Measurements from ENCODE around the gene PRRX2. TPM values are rescaled to one million over a fixed set of nuclear protein-coding genes. Genes with fewer than 3 reads are reported as not detected.
A peak's percentile ranks its signal among the peaks of the same experiment; 100 is the strongest.

The PRRX2 gene
- total and polyA plus RNA-seq, 2 of the 13 experiments (the other 11 are each of a cell fraction or from before 2014, with no cell fraction given), result 0.05 TPM; not detected in 1

DNA sequence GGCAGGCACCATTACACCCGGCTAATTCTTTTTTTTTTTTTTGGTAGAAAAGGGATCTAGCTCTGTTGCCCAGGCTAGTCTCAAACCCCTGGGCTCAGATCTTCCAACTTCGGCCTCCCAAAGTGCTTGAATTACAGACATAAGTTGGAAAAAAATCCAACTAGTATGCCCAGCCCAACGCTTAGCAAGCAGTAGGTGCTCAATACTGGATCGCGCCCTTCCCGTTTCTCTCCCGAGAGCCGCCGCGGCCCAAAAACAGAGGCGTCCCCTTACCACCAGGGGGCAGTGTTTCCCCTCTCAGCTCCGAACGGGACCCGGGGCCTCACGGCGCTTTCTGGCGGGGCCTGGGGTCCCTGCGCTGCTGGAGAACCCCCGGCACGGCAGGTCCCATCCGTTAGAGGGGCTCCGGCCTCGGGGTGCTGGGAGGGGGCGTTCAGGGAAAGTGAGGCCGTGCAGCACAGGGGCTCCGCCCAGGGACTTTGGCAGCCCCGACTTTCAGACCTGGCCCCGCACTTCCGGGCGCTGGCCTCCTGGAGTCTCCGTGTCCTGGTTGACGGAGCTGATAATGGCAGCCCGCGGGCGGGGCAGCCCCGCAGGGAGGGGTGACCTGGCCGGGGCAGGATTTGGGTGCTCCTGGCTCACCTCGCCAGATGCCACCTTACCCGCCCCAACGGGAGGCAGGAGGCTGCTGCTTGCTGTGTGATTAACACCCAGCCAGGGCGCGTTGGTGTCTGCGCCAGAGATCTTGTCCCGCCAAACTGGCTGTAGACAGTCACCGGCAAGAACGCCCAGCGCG lies 72.2 kb downstream of the PRRX2 start (continued):
- TF ChIP-seq, protein P1, sequence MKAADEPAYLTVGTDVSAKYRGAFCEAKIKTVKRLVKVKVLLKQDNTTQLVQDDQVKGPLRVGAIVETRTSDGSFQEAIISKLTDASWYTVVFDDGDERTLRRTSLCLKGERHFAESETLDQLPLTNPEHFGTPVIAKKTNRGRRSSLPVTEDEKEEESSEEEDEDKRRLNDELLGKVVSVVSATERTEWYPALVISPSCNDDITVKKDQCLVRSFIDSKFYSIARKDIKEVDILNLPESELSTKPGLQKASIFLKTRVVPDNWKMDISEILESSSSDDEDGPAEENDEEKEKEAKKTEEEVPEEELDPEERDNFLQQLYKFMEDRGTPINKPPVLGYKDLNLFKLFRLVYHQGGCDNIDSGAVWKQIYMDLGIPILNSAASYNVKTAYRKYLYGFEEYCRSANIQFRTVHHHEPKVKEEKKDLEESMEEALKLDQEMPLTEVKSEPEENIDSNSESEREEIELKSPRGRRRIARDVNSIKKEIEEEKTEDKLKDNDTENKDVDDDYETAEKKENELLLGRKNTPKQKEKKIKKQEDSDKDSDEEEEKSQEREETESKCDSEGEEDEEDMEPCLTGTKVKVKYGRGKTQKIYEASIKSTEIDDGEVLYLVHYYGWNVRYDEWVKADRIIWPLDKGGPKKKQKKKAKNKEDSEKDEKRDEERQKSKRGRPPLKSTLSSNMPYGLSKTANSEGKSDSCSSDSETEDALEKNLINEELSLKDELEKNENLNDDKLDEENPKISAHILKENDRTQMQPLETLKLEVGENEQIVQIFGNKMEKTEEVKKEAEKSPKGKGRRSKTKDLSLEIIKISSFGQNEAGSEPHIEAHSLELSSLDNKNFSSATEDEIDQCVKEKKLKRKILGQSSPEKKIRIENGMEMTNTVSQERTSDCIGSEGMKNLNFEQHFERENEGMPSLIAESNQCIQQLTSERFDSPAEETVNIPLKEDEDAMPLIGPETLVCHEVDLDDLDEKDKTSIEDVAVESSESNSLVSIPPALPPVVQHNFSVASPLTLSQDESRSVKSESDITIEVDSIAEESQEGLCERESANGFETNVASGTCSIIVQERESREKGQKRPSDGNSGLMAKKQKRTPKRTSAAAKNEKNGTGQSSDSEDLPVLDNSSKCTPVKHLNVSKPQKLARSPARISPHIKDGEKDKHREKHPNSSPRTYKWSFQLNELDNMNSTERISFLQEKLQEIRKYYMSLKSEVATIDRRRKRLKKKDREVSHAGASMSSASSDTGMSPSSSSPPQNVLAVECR (CRISPR knock-in tag; IDR thresholded peaks at IDR 0.05; ENCODE audit: borderline replicate concordance), result peak; percentile 54; the same call in 1 of the 2 replicates
- TF ChIP-seq, protein P2, sequence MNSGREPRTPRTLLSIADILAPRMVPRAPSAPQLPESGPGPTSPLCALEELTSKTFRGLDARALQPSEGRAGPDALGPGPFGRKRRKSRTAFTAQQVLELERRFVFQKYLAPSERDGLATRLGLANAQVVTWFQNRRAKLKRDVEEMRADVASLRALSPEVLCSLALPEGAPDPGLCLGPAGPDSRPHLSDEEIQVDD (CRISPR knock-in tag; IDR thresholded peaks at IDR 0.05; ENCODE audit: borderline replicate concordance), result no peak
- TF ChIP-seq RBM22 (optimal IDR thresholded peaks at IDR 0.05; ENCODE audit: low read length) (no peak), TOPORS (CRISPR knock-in tag; IDR thresholded peaks at IDR 0.05) (no peak), JUNB (CRISPR knock-in tag; IDR thresholded peaks at IDR 0.05; ENCODE audit: borderline replicate concordance) (no peak), RFX3 (CRISPR knock-in tag; IDR thresholded peaks at IDR 0.05) (no peak), CAMTA2 (CRISPR knock-in tag; IDR thresholded peaks at IDR 0.05; ENCODE audit: borderline replicate concordance) (no peak), DNMT1 (CRISPR knock-in tag; IDR thresholded peaks at IDR 0.05) (no peak), RCOR2 (CRISPR knock-in tag; IDR thresholded peaks at IDR 0.05) (no peak), AGO1 (IDR thresholded peaks at IDR 0.05; ENCODE audit: low read depth, low read length, poor library complexity, severe bottlenecking) (peak; percentile 48), DPF2 (CRISPR knock-in tag; IDR thresholded peaks at IDR 0.05; ENCODE audit: borderline replicate concordance, low read depth) (no peak), ZNF678 (CRISPR knock-in tag; IDR thresholded peaks at IDR 0.05) (no peak), ZNF788 (CRISPR knock-in tag; IDR thresholded peaks at IDR 0.05; ENCODE audit: borderline replicate concordance) (no peak), ZNF792 (CRISPR knock-in tag; IDR thresholded peaks at IDR 0.05) (no peak), RAD51 (IDR thresholded peaks at IDR 0.05; ENCODE audit: borderline replicate concordance) (no peak), RBM39 (IDR thresholded peaks at IDR 0.05; ENCODE audit: low read depth, low read length, poor library complexity, severe bottlenecking) (peak; percentile 78)
- TF ChIP-seq, protein P3, sequence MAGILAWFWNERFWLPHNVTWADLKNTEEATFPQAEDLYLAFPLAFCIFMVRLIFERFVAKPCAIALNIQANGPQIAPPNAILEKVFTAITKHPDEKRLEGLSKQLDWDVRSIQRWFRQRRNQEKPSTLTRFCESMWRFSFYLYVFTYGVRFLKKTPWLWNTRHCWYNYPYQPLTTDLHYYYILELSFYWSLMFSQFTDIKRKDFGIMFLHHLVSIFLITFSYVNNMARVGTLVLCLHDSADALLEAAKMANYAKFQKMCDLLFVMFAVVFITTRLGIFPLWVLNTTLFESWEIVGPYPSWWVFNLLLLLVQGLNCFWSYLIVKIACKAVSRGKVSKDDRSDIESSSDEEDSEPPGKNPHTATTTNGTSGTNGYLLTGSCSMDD (CRISPR knock-in tag; IDR thresholded peaks at IDR 0.05), result no peak
- TF ChIP-seq, protein P4, sequence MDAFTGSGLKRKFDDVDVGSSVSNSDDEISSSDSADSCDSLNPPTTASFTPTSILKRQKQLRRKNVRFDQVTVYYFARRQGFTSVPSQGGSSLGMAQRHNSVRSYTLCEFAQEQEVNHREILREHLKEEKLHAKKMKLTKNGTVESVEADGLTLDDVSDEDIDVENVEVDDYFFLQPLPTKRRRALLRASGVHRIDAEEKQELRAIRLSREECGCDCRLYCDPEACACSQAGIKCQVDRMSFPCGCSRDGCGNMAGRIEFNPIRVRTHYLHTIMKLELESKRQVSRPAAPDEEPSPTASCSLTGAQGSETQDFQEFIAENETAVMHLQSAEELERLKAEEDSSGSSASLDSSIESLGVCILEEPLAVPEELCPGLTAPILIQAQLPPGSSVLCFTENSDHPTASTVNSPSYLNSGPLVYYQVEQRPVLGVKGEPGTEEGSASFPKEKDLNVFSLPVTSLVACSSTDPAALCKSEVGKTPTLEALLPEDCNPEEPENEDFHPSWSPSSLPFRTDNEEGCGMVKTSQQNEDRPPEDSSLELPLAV (CRISPR knock-in tag; conservative IDR thresholded peaks at IDR 0.05; ENCODE audit: low read depth), result no peak
- TF ChIP-seq, protein P5, sequence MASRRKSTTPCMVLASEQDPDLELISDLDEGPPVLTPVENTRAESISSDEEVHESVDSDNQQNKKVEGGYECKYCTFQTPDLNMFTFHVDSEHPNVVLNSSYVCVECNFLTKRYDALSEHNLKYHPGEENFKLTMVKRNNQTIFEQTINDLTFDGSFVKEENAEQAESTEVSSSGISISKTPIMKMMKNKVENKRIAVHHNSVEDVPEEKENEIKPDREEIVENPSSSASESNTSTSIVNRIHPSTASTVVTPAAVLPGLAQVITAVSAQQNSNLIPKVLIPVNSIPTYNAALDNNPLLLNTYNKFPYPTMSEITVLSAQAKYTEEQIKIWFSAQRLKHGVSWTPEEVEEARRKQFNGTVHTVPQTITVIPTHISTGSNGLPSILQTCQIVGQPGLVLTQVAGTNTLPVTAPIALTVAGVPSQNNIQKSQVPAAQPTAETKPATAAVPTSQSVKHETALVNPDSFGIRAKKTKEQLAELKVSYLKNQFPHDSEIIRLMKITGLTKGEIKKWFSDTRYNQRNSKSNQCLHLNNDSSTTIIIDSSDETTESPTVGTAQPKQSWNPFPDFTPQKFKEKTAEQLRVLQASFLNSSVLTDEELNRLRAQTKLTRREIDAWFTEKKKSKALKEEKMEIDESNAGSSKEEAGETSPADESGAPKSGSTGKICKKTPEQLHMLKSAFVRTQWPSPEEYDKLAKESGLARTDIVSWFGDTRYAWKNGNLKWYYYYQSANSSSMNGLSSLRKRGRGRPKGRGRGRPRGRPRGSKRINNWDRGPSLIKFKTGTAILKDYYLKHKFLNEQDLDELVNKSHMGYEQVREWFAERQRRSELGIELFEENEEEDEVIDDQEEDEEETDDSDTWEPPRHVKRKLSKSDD (CRISPR knock-in tag; IDR thresholded peaks at IDR 0.05; ENCODE audit: low read depth), result no peak

Data from HepG2 (cell line).